IPS DF 4.7 (cell line): ENCODE results near the gene APOA1.

Experiments
- DNase-seq: peaks from one replicate; pipeline ENCODE4 v3.0.0-alpha.2; 2013; ENCODE audit warnings: low spot score; ENCODE audit errors: extremely low read depth

APOA1 gene

GRCh38 chr11:116837231-116838091 is at the start of gene APOA1:
APOA1 (minus strand) TSS chr11:116837622; CDS start chr11:116837387, 235 bp downstream.
- DNase-seq, result no peak

- DNase-seq, result no peak
Measured at GRCh38 chr11:116885951-116886655, 48.7 kb upstream of the APOA1 start.

DNA sequence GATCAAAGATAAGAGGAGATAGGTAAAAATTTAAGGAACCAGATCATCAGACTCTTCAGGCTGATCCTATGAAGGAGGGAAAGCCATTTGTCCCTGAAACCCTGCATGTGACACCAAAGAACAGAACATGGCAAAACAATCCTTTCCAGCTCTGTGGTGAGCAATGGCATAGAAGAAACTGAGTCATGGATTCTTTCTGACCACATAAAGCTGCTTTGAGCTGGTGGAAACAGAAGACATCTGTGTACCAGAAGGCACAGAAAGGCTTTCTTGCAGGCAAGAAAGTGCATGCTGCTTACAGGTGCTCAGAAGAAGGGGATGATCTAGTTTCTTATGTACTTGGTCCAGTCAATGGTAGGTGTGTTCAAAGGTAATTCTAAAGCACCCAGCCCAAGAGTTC is 45.0 kb upstream of the APOA1 start:
- DNase-seq, result no peak

DNA sequence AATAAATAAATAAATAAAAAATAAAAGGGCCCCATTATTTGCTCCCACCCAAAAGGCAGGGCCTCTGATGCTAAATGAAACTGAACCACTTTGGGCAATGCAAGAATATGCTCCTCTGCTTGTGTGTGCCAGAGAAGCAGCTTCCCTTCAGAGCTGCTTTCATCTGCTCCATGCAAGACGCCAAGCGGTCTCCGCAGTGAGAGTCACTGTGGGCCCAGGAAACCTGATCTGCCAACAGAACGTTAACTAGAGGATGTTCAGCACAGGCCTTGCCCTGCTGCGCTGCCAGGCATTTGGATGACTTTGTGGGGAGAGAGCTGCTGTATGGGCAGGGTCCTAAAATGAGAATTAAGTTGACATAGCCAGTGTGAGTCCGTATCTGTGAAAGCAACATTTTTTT is 43.7 kb upstream of the APOA1 start:
- no peak for DNase-seq

GRCh38 chr11:116879800-116880625 is 42.6 kb upstream of the APOA1 start:
- DNase-seq, result peak; percentile 38

DNA sequence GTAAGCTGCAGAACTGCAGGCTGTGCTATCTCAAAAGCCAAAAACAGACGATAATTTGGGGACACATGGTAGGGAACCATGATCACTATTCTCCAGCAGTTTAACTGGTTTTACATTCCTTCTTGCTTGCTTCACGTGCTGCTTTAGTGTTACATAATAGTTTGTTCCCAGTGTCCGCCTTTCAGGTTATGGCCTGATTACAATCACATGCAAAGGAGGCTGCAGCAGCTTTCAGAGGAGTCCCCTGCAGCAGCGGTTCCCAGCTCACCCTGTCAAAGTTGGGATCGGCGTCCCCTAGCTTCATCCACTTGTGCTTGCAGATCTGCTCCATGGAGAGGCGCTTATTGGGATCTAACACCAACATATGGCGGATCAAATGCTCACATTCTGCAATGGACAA is 39.2 kb upstream of the APOA1 start:
- DNase-seq, result no peak

DNA sequence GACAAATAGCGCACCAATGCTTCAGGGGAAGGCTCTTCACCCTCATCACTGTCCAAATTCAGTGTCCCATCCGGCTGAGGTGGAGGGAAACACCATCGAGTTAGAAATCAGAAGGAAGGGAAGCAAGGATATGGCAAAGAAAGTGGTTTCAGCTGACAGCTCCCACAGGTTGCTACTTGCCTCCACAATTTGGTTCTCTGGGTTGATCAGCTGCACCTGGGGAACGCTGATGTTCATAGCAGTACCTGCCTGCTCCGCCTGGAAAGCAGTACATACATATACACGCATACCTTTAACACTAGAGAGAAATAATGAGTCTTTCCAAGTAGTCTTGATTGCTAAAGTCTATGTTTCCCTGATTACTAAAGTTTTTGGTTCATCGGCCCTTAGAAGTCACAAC is 37.8 kb upstream of the APOA1 start:
- no peak for DNase-seq

GRCh38 chr11:116874251-116874650 is 36.8 kb upstream of the APOA1 start:
- DNase-seq, result no peak

DNA sequence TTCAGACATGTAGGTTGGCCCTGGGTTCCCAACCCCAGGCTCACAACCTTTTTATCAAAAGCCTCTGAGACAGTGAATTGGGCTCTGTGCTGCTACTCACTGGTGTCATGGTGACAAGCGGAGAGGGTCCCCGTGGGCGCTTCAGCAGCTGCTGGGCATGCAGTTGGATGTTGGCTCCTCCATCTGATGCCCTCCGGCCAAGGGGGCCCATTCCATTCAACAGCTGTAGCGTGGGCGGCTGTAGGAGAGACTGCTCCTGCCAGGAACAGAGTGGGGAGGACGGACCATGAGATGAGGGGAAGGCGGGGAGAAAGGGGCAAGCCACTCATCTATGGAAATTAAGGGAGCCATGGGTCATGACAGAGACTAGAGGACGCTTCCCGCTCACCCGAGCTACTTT is 36.0 kb upstream of the APOA1 start:
- DNase-seq, result no peak

- no peak for DNase-seq
Measured at GRCh38 chr11:116871248-116871647, 33.8 kb upstream of the APOA1 start.

GRCh38 chr11:116870054-116870453 is 32.6 kb upstream of the APOA1 start:
- DNase-seq, result no peak

DNA sequence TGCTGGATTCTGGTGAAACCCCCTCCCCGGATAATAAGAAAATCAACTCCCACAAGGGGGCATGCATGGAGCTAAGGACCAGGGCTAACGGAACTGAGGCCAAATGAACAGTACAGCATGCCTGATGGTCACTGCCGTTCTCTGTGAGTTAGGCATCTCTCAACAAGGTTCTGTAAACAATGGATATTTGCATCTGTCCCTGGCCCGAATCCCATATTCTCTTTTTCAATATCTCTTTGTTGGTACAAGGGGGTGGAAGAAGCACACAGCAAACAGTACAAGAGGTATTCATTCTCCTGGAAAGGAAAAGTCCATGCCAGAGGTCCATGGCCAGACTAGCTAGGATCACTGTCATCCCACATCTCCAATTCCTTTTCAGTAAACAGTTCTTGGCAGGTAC is 32.2 kb upstream of the APOA1 start:
- no peak for DNase-seq

GRCh38 chr11:116868066-116868465 is 30.6 kb upstream of the APOA1 start:
- DNase-seq, result no peak

DNA sequence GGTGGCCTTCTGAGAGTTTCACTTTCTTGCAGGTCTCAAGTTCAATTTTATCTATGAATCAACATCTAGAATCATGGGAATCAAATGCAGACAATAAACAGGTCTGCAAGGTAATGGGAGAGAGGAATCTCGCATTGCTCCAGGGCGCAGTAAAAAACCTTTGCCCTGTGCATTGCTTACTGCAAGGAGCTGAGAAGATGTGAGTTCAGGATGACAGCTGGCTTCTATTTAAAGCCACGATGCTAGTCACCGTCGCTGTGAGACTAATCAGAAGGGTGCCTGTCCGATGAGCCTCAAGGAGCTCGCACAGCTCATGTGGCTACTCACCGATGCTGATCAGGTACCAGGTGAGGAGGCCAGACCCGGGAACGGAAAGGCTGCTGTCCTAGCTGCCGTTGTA is 30.2 kb upstream of the APOA1 start:
- DNase-seq, result no peak

DNA sequence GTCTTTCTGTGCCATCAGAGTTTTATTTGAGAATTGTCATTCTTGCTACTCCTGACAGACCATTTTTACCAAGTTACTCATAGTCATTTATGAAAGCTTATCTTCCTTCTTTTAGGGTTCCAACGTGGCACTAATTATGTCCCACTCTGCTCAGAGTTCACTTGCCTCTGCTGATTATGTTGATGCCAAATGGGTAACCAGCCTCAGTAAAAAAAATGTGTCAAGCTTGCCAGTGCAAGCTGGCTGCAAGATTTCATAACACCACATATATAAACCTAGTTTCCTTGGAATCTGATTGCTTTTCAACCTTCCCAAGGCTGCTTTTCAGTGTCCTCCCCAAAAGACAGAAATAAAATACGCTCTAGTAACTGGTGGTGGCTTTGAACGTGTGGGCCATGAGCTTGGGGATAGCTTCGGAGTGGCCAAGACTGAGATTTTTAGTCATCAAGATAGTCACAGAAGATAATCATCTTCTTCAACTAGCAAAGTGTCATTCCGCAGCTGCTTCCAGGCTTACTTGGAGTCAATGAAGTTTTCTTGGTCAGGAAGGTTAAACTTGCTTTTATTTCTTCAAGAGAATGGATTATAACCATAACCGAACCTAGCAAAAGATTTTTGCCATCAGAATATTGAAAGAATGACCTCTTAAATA is 29.5 kb upstream of the APOA1 start:
- no peak for DNase-seq

DNA sequence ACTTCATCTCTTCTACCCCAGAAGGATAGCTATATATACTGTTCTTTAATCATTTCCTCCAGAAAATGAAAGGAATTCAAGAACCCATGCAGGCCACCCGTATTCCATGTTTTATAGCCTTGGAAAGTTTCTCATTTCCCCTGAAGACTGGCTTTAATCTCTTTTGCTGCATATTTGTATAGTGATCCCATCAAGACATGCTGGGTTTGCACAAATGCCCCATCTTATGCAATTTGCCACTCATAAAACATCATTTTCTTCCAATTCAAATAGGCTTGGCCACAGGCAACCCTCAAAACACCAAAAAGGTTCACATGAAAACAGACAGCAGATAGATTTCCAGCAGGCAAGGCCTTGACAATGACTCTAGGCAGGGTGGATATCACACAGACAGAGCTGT is 28.3 kb upstream of the APOA1 start:
- no peak for DNase-seq

- DNase-seq, result no peak
Measured at GRCh38 chr11:116864531-116864930, 27.1 kb upstream of the APOA1 start.

DNA sequence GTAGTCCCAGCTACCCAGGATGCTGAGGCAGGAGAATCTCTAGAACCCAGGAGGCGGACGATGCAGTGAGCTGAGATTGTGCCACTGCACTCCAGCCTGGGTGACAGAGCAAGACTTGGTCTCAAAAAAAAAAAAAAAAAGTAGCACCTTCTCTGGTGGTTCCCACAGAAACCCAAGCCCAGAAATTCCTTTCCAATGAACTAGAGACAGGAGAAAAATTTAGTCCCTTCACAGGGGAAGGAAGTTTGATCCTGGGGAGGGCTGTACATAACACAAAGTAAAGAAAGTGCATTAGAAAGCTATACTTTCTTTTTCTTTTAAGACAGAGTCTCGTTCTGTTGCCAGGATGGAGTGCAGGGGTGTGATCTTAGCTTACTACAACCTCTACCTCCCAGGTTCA is 25.5 kb upstream of the APOA1 start:
- no peak for DNase-seq

- DNase-seq, result no peak
Measured at GRCh38 chr11:116862185-116862584, 24.8 kb upstream of the APOA1 start.

- DNase-seq, result no peak
Measured at GRCh38 chr11:116861539-116861938, 24.1 kb upstream of the APOA1 start.

DNA sequence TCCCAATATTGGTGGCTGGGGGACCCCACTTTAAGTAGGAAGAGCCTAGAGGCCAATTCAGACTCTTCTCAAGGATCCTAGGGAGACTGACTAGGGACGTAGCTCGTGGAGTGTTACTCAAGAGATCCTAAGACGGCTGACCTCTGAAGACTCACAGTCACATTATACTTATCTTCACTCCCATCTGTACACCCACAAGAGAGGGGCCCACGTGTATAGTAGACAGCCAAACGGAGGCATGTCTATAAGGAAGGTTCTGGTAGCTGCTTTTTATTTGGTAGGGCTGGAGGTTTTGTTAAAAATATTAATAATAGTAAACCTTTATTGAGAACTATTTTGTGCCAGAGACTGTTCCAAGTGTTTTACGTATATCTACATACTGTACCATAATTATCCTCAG is 22.9 kb upstream of the APOA1 start:
- no peak for DNase-seq
